Thyroid gland (tissue), 4 donors: Measurements from ENCODE around the gene ALDH1L1. TPM values are rescaled to one million over a fixed set of nuclear protein-coding genes. Genes with fewer than 3 reads are reported as not detected.

Experiments
- DNase-seq, 2 donors: peaks; one replicate each; pipeline ENCODE4 v3.0.0-alpha.2; 2019
- H3K27ac ChIP-seq, 3 donors: fragments of 200-600 bp; sonication (generic); 1 replicate in 2 of 3; 2 replicates in 1 of 3; pipeline ENCODE4 v1.5.1; 2016 to 2019; ENCODE audit warnings: mild to moderate bottlenecking in 1 of 3, moderate library complexity in 1 of 3
- H3K27me3 ChIP-seq: fragments of 200-600 bp; sonication (generic); one replicate; pipeline ENCODE4 v1.5.1; 2019
- H3K36me3 ChIP-seq, 2 donors: fragments of 200-600 bp; sonication (generic); one replicate each; pipeline ENCODE4 v1.5.1; 2016 to 2019
- H3K4me1 ChIP-seq, 2 donors: fragments of 200-600 bp; sonication (generic); one replicate each; pipeline ENCODE4 v1.5.1; 2017 to 2019
- H3K4me3 ChIP-seq, 3 donors: fragments of 200-600 bp; sonication (generic); replicated peaks in 1 of 3; 1 replicate in 2 of 3; 2 replicates in 1 of 3; pipeline ENCODE4 v1.5.1; 2016; ENCODE audit warnings: mild to moderate bottlenecking in 1 of 3
- H3K9me3 ChIP-seq: fragments of 200-600 bp; sonication (generic); one replicate; pipeline ENCODE4 v1.5.1; 2017
- POLR2A ChIP-seq, 2 donors: fragments of 450-650 bp; IDR thresholded peaks; one replicate each; pipeline ENCODE4 v1.6.1; 2017; ENCODE audit warnings: antibody characterized with exemption in 2 of 2, mild to moderate bottlenecking in 2 of 2, moderate library complexity in 1 of 2
- WGBS, 2 donors: methylation state at CpG; one replicate each; pipeline ENCODE4 v1.1.5; 2017; 5-methylcytosine and 5-hydroxymethylcytosine counted together
- intact Hi-C: fragments of 100-400 bp; cut with DNase I; formaldehyde crosslinking; loops from one replicate; pipeline ENCODE4 v1.15.1; 2023
- total RNA-seq, 4 donors: library from RNA; depleted of rRNA; stranded (reverse); fragments of >200 nt; gene quantifications; one replicate each; pipeline ENCODE4 v1.2.3, GENCODE V29; 2016
- TF ChIP-seq, protein P1 (sequence below), 6 experiments: fragments of 200-600 bp in 3 of 6; fragments of 450-650 bp in 3 of 6; sonication (generic) in 3 of 6; IDR thresholded peaks; one replicate each; pipeline ENCODE4 v1.5.1; 2016 to 2019; ENCODE audit warnings: antibody characterized with exemption in 6 of 6, mild to moderate bottlenecking in 2 of 6, inconsistent platforms in 1 of 6, moderate library complexity in 1 of 6

ALDH1L1 gene
- total RNA-seq, 4 donors from 2014 or later: 2.1 to 12.1 (median 6.1) TPM

DNA sequence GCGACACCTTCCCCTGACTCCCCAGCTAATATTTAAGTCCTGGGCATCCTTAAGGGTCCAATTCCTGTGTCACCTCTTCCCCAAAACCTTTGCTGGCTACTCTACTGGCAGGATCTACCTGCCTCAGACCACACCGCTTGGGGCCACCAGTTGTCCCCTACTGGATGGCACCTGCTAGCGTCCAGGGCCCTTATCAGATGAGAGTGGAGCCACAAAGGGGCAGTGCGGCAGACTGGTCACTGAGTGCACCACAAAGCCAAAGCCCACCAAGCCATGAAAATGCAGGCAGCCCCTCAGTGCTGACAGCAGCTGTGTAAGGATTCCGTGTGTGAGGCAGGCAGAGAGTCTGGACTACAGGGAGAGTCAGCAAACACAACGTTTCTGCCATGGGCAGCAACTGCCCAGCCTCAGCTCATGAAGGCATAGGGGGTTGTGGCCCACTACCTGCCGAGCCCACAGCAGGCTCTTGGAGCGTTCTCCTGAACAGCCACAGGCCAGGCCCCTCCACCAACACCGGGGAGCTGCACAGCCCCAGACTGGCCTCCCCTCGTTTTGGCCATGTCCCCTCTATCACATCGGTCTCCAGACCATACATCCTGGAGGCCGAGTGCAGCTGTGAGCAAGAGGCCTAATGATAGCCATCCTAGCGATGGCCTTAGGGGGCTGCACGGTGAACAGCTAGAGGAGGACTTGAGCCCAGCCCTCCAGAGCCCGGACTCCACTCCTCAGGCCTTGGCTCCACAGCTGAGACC, 32.3 kb downstream of the ALDH1L1 start:
- TF ChIP-seq, protein P1, sequence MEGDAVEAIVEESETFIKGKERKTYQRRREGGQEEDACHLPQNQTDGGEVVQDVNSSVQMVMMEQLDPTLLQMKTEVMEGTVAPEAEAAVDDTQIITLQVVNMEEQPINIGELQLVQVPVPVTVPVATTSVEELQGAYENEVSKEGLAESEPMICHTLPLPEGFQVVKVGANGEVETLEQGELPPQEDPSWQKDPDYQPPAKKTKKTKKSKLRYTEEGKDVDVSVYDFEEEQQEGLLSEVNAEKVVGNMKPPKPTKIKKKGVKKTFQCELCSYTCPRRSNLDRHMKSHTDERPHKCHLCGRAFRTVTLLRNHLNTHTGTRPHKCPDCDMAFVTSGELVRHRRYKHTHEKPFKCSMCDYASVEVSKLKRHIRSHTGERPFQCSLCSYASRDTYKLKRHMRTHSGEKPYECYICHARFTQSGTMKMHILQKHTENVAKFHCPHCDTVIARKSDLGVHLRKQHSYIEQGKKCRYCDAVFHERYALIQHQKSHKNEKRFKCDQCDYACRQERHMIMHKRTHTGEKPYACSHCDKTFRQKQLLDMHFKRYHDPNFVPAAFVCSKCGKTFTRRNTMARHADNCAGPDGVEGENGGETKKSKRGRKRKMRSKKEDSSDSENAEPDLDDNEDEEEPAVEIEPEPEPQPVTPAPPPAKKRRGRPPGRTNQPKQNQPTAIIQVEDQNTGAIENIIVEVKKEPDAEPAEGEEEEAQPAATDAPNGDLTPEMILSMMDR (IDR thresholded peaks at IDR 0.05): no peak
- no peak for TF ChIP-seq POLR2A (IDR thresholded peaks at IDR 0.05)
- DNase-seq: no peak
- intact Hi-C loops: no loop called here
- no peaks in the 10 kb centered on the region for H3K4me1 ChIP-seq
- WGBS, 2 donors: 88 to 96% methylated on average over 6 to 15 of the region's 15 CpGs
- no peaks in the 10 kb centered on the region for H3K9me3 ChIP-seq
- H3K4me3 ChIP-seq: no peak overlapping the region
- no peak overlapping the region for H3K27ac ChIP-seq
- H3K36me3 ChIP-seq: no peaks in the 10 kb centered on the region
- no peaks in the 10 kb centered on the region for H3K27me3 ChIP-seq

GRCh38 chr3:126147147-126147931, 33.0 kb downstream of the ALDH1L1 start:
- Histone ChIP-seq H3K9me3 (no peaks in the 10 kb centered on the region), H3K4me1 (no peaks in the 10 kb centered on the region), H3K4me3 (no peak overlapping the region), H3K27ac (no peak overlapping the region), H3K27me3 (no peaks in the 10 kb centered on the region), H3K36me3 (no peaks in the 10 kb centered on the region)
- no peak for DNase-seq
- intact Hi-C loops: no loop called here
- WGBS, 2 donors: 93 to 95% methylated on average over 4 of the region's 7 CpGs
- TF ChIP-seq, protein P1 (IDR thresholded peaks at IDR 0.05): no peak
- no peak for TF ChIP-seq POLR2A (IDR thresholded peaks at IDR 0.05)

DNA sequence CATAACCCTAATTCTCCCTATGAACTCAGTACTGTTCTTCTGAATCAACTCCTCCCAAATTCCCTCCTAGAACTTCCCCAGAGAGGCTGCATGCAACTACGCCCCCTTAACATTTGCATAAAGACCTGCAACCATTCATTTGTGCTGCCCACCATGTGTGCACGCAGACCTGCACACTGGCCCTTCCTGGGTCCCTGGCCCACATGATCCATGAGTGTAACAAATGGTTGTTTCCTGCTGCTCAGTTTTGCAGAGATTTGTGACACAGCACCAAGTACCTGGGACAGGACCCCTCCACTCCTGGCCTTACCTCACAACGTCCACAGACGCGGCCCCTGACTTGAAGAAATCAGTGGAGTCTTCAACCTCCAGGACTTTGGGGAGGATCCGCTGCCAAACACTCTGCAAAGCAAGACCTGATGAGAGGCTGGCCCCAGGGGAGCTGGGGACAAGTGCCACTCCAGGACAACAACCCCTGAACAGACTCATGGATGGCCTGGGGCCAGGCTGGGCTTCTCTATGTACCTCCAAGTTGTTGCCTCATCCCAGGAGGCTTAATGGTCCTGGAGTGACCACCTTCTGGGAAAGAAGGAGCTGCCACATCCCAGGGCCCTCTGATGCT, 33.8 kb downstream of the ALDH1L1 start:
- H3K27ac ChIP-seq: no peak overlapping the region
- no peaks in the 10 kb centered on the region for H3K4me1 ChIP-seq
- DNase-seq: peak; percentile 11 to 54
- H3K27me3 ChIP-seq: no peaks in the 10 kb centered on the region
- TF ChIP-seq POLR2A (IDR thresholded peaks at IDR 0.05): no peak
- TF ChIP-seq, protein P1 (IDR thresholded peaks at IDR 0.05): no peak
- no peak overlapping the region for H3K4me3 ChIP-seq
- intact Hi-C loops: no loop called here
- no peaks in the 10 kb centered on the region for H3K36me3 ChIP-seq
- no peaks in the 10 kb centered on the region for H3K9me3 ChIP-seq
- WGBS, 2 donors: 70 to 75% methylated on average over 6 of the region's 6 CpGs

- 79 to 80% methylated on average over 4 of the region's 4 CpGs for WGBS, 2 donors
- Histone ChIP-seq H3K4me1 (no peaks in the 10 kb centered on the region), H3K36me3 (no peaks in the 10 kb centered on the region), H3K9me3 (no peaks in the 10 kb centered on the region), H3K27ac (no peak overlapping the region), H3K27me3 (no peaks in the 10 kb centered on the region), H3K4me3 (no peak overlapping the region)
- TF ChIP-seq, protein P1 (IDR thresholded peaks at IDR 0.05): no peak
- TF ChIP-seq POLR2A (IDR thresholded peaks at IDR 0.05): no peak
- intact Hi-C loops: no loop called here
- DNase-seq: no peak
These were observed 34.4 kb downstream of the ALDH1L1 start for GRCh38 chr3:126146034-126146433.
